Lower leg skin (tissue), 3 donors: ENCODE results near the gene SNTG2.

ENCODE experiments used
- CTCF ChIP-seq, 3 donors: fragments of 450-650 bp; IDR thresholded peaks; one replicate each; pipeline ENCODE4 v1.5.1; 2016; ENCODE audit warnings: antibody characterized with exemption in 3 of 3, mild to moderate bottlenecking in 3 of 3, moderate library complexity in 2 of 3
- POLR2A ChIP-seq, 2 donors: fragments of 450-650 bp; IDR thresholded peaks; one replicate each; pipeline ENCODE4 v1.6.1; 2016 to 2017; ENCODE audit warnings: antibody characterized with exemption in 2 of 2, mild to moderate bottlenecking in 1 of 2, moderate library complexity in 1 of 2

DNA sequence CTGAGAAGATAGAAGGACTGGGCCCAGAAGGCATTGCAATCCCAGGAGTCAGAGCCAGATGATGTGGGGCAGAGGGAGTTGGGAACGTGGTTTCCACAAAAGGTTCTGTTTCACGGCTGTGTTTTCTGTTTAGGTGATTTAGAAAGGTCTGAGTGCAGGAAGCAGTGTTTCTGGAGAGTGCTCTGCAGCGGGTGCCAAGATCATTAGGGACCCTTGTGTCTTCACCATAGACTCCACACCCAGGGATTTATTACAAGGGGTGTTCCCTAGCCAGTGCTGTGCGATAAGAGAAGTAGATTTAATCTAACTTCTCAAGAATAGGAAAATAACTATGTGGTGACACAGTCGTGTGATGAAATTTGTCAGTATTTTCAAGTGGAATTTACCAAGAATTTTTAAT is 241.5 kb downstream of the SNTG2 start:
- TF ChIP-seq CTCF (IDR thresholded peaks at IDR 0.05) (no peak), POLR2A (IDR thresholded peaks at IDR 0.05) (no peak)
